SK-MEL-5 (cell line): ENCODE results near the gene EPHA5. TPM values are rescaled to one million over a fixed set of nuclear protein-coding genes. Genes with fewer than 3 reads are reported as not detected.

ENCODE experiments used
- DNase-seq: peaks from one replicate; pipeline ENCODE4 v3.0.0-alpha.2; 2016; ENCODE audit warnings: low read depth, low spot score
- in situ Hi-C: cut with HindIII; loops from 2 replicates; pipeline ENCODE4 v1.10.0; 2016; ENCODE audit warnings: low sequenced_read_pairs, high pct_unique_total_duplicates, low pct_unique_long_range_greater_than_20kb
- total RNA-seq: library from RNA; depleted of rRNA; stranded (reverse); fragments of >200 nt; shearing (Covaris generic); gene quantifications from 2 replicates; pipeline ENCODE4 v1.2.3, GENCODE V29; 2014

Gene EPHA5
- total RNA-seq, 1 experiment from 2014 or later, result 6.0 TPM

DNA sequence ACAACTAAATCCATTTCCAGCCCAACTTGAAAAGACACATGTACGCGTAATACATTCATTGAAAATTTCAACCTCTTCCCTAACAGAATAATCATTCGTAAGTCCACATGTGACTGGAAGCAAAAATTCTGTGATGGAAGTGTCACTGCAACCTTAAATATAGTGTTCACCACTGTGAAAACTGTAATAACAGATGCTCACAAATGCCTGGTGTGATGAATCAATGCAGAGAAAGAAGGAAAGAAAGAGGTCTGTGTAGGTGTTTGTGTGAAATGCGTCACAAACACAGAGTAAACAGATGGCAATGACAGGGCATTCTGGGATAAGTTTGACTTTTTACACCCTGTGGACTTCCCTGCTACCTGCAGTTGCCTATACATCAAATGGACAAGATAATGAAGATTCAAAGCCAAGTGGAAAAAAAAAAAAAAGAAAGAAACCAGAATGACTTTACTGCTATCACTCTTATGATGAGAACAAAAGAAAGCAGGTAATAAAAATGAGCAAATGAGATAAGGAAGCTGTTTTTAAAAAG is 123.3 kb downstream of the EPHA5 start:
- in situ Hi-C loops, result no loop called here
- peak; percentile 7 for DNase-seq

DNA sequence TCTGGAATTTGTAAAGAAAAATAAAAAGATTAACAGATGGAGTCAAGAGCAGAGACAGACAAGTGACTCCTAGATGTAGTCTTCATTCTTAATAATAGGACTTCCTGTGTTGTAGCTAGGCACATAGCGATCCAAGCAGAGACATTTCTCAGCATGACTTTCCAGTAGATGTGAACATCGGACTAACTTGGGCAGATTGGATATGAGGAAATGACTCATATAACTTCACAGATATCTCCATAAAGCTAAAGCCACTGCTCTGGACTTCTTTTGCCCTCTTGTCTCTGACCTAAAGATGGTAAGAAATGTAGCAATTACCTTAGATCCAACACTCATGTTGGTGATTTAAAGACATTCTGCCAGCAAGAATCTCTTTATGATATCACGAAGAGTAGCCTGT is 131.7 kb downstream of the EPHA5 start:
- in situ Hi-C loops, result no loop called here
- DNase-seq, result no peak

DNA sequence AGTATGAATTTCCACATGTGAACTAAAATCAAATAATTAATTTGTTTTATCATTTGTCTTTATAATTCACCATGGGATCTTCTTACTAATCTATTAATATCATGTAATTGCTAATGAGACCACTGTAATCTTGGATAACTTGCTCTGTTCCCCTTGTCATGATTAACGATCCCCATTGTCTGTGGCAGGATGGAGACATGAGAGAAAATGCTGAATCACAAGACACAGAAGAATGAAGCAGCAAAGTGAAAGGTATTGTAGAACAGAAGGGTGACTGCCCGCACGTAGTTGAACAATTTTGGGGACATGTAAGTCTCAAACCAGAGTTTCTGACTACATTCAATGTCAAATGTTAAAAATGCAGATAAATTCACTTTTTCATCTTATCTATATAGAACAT is 135.2 kb downstream of the EPHA5 start:
- in situ Hi-C loops, result no loop called here
- DNase-seq, result no peak

DNA sequence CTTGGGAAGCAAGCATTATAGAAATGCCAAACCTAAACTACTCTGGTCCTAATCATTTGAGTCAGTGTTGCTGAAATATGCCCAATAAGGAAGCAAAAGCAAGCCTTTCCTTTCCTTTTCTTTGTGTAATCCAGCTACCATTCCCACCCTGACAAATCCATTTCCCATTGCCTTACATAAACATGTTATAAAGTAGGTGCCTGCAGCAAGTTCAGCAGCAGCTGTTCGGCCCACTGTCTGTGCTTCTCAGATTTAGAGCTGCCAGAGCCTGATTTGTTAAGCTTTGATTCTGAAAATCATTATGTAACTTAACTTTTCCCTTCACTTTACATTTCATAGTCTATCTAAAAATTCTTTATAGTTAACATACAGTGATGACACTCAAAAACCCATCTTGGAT is 148.6 kb downstream of the EPHA5 start:
- in situ Hi-C loops, result no loop called here
- no peak for DNase-seq

DNA sequence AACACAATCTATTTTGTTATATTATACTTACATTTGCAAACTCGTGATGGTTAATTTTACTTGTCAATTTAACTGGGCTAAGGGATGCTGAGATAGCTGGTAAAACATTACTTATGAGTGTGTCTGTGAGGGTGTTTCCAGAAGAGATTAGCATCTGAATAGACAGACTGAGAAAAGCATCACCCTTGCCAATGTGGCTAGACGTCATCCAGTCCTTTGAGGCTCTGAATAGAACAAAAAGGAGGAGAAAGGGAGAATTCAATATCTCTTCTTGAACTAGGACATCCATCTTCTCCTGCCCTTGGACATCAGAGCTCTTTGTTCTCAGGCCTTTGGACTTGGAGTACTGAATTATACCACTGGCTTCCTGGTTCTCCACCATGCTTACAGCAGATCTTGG is 154.6 kb downstream of the EPHA5 start:
- in situ Hi-C loops, result no loop called here
- no peak for DNase-seq

DNA sequence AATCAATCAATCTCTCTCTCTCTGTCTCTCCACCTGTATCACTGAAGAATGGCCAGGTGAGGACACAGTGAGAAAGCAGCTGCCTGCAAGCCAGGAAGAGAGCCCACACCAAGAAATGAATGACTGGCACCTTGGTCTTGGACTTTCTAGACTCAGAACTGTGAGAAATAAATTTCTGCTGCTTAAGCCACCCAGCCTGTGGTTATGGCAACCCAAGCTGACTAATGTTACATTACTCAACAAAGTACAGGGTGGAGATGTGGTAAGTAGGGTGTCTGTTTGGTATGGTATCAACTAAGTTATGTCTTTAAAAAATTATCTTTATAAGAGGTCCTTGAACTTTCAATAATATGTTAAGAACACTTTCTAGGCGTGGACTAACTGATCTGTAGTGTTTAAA is 159.3 kb downstream of the EPHA5 start:
- DNase-seq, result no peak
- in situ Hi-C loops, result no loop called here

DNA sequence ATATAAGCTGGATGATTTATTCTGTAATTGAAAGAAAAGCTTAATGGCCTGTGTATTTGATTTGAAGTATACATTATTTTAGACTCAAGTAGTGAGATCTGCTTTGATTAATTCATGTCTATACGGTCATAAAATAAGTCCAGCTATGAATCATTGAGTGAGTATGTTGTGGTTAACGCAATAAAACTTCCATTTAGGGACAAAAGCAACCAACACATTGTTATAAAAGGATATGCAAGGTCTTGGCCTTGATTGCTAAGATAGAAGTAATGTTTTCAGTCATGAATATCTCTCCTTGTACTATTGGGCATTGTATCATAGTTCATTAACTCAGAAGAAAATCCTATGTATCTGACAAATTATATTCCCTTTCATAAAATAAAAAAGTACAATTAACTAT is 162.1 kb downstream of the EPHA5 start:
- DNase-seq, result no peak
- in situ Hi-C loops, result no loop called here

DNA sequence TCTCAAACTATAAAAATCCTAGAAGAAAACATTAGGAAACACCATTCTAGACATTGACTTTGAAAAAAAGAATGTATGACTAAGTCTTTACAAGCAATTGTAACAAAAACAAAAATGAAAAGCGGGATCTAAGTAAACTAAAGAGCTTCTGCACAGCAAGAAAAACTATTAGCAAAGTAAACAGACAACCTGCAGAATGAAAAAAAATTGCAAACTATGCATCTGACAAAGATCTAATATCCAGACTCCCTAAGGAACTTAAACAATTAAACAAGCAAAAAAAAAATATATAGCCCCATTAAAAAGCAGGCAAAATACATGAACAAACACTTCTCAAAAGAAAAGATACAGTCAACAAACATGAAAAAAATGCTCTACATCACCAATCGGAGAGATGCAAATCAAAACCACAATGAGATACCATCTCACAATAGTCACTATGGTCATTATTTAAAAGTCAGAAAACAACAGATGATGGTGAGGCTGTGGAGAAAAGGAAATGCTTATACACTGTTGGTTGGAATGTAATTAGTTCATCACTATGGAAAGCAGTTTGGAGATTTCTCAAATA is 168.1 kb downstream of the EPHA5 start:
- in situ Hi-C loops, result no loop called here
- no peak for DNase-seq

DNA sequence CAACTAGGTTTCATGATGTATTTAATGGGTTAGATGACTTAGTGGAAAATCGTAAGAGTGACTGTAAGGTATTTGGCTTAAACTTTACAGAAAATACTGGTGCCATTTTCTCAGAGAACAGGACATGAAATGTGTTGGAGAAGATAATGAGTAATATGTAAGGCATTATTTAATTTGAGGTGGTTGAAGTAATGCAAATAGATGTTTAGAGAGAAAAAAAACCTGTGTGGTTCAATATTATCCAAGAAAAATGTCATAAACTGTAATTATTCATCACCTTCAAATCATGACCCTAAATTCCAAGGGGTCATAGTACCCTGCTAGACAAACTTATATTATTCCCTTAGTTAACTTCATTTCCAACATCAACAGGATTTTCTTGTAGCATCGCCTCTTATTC is 171.7 kb downstream of the EPHA5 start:
- in situ Hi-C loops, result no loop called here
- no peak for DNase-seq

DNA sequence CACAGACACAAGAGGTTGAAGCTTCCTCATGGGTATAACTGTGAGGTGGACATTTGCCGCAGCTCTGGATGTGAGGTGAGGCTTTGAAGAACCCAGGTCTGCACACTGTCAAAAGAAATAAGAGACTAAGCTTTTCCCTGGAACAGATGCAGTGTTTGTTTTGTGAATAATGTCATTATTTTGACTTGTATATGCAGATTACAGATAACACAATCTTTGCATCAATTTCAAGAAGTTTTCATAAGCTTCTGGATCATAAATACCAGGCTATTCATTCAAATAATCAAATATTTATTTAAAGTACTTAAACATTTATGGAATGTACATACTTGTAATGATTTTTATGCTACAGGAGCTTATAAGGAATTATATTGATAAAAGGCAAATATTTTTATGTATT is 174.8 kb downstream of the EPHA5 start:
- DNase-seq, result no peak

DNA sequence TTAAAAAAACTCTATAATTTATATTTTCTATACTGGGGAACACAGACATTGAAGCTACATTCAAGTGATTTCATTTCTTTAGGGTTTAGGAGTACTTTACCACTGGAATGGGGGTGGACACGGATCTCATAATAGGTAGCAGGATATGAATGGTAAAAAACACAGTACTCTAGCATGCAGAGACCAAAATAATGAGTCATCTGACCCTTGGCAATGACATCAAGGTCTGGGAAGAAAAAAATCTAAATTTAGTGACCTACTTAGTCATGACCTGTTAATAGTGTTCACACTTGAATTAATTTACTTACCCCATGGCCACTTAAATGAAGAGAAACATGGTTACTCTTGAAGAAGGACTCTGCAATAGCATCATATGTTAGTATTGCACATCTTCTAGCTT is 187.9 kb downstream of the EPHA5 start:
- no peak for DNase-seq
- in situ Hi-C loops, result no loop called here

More for the DNA sequence above, 174.8 kb downstream of the EPHA5 start:
- in situ Hi-C loops, result no loop called here

DNA sequence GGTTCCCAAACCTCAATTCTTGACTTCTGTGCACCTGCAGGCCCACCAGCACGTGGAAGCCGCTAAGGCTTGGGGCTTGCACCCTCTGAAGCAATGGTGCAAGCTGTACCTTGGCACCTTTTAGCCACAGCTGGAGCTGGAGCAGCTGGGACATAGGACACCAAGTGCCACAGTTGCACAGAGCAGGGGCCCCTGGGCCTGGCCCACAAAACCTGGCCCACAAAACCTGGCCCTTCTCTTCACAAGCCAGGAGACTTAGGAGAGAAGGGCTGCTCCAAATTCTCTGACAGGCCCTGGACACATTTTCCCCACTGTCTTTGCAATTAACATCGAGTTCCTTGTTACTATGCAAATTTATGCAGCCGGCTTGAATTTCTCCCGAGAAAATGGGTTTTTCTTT is 197.8 kb downstream of the EPHA5 start:
- in situ Hi-C loops, result no loop called here
- DNase-seq, result no peak

DNA sequence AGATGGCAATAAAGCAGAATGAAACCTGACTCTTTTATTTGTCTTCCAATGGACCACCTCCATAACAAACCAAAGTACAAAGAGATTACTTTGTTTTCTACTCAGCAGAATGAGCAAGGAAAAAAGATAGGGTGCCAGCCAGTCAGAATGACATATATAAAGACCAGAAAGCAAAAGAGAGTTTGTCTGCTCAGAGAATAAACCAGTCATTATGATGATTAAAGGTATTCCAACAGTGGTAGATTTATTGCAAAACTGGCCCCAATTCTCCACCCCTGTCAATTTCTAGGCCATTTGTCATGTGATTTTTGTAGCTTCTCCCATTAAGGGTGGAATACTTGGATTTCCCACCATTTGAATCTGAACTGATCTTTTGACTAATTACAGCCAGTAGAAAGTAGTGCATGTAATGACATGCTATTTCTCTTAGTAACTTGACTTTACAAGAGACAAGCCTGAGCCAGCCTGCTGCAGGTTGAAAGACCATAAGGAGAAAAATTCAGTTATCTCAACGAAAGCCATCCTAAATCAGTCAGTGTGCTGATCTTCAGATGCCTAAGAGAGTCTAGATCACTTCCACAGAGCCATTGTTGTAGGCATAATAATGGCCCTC is 203.1 kb downstream of the EPHA5 start:
- no peak for DNase-seq
- in situ Hi-C loops, result no loop called here

DNA sequence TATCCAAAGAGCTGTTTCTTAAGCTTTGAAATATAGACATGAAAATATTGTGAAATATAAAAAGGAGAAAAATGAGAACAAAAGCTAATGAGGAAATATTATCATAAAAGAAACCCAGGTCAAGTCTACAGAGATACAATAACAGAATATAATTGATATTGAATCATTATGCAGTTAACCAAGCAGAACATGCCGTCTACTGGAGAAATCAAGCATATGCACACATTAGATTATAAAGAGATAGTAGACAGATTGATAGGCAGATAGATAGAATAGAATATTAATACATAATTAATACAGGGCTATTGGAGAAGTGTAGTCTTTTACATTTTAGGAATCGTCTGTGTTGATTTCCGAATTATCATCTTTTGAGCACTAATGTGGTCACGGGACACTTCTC is 208.5 kb downstream of the EPHA5 start:
- in situ Hi-C loops, result no loop called here
- peak; percentile 21 for DNase-seq

DNA sequence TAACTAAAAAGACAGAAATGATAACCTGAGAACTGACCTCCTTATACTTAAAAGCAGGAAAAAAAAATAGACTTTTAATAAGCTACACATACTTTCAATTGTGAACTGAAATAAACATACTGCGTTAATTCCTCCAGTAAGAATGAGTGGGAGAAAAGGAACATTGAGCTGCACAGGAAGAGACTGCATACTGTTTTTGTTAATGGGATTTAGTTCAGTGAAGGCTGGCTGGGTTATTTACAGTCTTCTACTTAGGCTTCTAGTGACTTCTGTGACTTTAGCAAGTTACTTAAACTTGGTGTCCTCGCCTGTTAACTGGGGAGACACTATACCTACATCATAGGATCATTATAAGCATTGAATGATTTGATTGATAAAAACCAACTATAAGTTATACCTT is 213.3 kb downstream of the EPHA5 start:
- no peak for DNase-seq
- in situ Hi-C loops, result no loop called here

DNA sequence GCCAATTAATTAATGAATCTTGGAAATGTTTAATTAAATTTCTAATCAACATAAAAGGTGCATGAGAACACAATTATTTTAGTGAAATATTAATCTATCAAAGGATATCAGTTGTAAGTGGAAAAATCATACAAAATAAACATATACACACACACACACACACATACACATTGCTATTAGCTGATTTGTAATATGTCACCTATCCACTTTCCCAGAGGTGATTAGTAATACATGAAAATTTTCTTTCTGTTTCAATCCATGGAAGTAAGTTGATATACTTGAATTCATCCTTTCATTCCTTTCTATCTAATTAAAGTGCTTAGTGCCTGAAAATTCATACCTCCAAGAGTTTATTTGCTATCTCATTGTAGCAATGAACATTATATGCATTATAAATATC is 213.7 kb downstream of the EPHA5 start:
- in situ Hi-C loops, result no loop called here
- DNase-seq, result no peak

DNA sequence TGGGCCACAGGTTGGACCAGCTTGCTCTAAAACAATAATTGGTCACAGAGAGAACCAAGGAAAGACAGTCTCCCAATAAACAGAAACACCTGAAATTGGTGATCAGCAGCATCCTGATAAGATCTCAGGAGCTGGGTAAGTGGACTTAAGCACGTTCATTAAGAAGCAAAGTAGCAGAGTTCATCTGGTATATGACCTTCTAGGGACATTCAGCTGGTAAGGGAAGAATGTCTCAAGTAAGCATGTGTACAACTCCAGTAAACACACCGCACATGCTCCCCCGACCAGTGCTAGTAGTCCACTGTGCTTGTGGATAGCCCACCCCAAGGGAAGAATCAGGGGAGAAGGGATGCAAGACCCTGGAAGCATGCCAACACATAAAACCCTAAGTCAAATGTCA is 216.9 kb downstream of the EPHA5 start:
- in situ Hi-C loops, result no loop called here
- no peak for DNase-seq

DNA sequence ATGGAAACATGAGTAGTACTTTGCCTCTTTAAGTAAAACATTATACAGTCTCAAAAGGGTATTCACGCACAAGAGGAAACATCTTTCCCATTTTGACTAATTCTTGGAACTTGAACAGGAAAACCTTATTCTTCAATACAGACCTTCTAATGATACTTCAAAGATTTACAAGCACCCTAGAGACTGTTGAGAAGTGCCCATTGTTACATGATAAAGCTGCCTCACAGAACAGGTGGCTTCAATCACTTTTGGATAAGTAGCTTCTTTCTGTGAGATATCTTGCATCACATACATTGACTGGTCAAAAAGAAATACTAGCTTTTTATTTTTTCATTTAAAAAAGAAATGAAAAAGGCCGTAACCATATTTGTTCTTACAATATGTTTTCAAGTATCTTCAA is 219.4 kb downstream of the EPHA5 start:
- DNase-seq, result peak; percentile 6
- in situ Hi-C loops, result no loop called here

DNA sequence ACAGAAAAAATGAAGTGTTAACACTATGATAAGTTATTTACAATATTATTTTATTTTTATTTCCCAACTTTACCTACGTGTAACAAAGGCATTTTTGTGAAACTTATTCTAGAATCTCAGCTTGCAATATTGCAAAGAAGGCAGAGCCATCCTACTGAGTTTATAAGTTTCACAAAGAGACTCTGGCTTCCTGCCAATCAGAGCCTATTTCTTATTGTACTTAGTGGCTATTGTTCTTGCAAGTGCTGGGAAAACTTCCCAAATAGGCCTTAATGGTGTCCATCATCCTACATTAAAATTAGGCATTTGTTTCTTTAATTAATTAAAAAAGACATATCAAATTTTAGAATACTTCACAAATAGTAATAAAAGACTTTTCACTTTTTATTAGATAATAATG is 233.2 kb downstream of the EPHA5 start:
- no peak for DNase-seq
- in situ Hi-C loops, result no loop called here

DNA sequence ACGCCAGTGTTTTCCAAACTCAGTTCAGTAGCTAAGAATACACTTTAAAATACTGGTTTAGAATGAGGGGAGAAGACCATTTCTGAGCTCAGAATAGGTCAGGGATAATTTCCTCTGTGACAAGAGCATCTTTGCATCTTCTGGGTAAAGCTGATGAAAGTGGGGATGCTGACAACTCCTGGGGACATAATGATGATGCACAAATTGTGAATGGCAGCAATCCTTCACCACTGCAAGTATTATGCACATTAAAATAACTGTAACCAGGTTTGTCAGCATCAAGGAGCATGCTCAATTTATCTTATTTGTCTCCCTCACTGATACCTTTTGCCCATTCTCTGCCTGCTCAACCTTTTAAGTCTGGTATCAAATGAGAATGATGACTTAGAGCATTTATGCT is 248.2 kb downstream of the EPHA5 start:
- DNase-seq, result no peak
- in situ Hi-C loops, result no loop called here
